NCI-H510A treated with DMSO at 0.1 percent for 48 hours (cell line): ENCODE results near the gene BICC1.

Experiments used
- DNase-seq: peaks from one replicate; lab custom pipeline; 2025; lab: John Stamatoyannopoulos, UW

Gene BICC1

GRCh38 chr10:58516119-58516518 lies 3.4 kb downstream of the BICC1 start:
- DNase-seq, result no peak

DNA sequence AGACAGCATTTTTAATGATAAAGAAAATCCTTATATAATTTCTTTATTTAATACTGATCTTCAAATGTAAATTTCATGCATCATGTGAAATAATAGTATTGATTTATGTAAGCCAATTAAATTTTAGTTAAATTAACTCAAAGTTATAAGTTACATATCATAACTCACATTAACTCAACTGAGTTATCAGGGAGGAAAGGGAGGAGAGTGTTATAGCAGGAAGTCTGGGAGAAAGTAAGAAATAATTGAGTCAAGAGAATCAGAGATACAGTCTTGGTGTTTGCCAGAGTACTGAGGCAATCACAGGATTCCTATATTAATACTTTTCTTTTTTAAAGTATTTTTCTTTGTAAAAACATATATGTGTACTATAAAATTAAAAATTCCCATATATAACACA lies 4.0 kb downstream of the BICC1 start:
- no peak for DNase-seq

- DNase-seq, result no peak
Measured at GRCh38 chr10:58517081-58517480, 4.4 kb downstream of the BICC1 start.

DNA sequence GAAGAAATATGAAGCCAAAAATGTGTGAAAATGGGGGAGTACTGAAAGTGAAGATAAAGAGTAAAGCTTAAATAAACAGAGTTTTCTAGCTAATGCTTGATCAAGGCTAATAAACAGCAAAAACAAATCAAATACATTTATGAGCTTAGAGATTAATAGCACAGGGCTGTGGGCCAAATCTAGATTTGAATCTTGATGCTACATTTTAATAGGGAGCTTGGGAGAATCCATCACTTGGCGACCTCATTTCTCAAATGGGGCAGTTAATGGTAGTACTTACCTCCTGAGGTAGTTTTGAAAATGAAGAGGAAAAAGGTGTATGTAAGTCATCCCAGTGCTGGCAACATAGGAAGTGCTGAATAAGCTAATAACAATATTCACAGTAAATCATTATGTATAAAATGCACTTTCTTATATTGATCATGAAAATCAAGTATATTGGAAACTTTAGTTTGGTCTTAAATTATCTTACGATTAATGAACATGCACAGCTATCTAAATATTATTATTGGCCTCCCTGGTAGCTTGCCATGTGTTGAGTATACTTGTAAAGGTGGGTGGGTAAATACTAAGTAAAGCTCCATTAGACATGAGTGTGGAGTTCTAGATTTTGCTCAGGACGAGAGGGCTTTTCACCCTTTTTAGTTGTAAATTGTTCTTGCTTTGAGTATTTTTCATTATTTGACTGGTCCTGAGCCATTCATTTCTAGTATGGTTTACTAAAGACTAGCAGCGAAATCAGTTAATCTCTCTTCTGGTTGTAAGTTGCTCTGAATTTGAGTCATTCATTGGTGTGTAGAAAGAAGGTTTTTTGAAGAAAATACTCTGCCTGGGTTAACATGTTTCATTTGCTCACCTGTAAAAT lies 5.1 kb downstream of the BICC1 start:
- DNase-seq, result no peak

- DNase-seq, result no peak
Measured at GRCh38 chr10:58518775-58519174, 6.1 kb downstream of the BICC1 start.

DNA sequence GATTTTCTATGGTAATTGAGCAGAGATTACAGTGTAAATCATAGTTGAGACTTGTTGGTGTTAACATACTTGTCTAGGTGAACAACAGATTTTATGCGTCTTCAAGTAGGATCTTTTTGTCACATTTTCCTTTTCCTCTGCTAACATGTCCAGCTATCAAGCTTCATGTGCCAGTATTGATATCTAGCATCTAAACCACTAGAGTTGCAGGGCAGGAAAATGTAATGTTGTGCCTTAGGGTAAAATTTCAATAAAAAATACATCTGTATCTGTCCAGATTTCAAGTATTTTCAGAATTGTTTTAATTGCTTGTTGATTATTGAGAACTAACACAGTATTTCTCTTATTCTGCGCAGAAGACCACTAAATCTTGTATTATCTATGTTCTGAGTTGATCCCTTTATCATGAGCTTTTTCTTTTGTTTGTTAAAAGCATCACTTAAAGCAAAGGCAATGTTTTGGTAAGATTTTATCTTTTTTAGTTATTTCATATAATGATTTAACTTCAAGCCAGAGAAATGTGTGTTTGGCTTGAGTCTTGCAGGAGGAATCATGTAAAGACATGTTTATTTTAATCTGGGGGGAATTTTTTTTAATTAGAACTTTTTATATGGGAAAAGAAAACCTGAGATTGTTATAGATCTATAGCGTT lies 16.5 kb downstream of the BICC1 start:
- DNase-seq, result no peak

DNA sequence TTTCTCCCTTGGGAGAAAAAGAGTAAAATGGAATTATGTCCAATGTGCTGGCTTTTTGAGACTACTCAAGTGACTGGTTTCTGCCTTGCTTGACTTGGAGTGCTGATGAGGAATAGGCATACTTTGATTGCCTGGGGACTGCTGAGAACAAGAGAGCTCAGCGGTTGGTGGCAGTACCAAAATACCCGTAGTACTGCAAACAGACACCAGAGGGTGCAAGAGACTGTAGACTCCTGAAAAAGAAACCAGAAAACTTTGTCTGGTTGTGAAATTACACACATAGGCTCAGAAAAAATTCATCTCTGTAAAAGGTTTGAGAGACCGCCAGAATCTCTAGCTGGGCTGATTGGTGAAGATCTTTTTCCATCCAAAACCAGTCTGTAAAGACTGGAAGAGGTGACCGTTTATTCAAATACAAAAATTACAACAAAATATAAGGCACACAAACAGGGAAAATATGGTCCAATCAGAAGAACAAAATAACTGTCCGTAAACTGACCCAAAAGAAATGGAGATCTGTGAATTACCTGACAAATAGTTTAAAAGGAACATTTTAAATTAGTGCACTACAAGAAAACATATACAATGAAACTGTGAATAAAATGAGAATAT lies 18.5 kb downstream of the BICC1 start:
- DNase-seq, result peak; percentile 46

DNA sequence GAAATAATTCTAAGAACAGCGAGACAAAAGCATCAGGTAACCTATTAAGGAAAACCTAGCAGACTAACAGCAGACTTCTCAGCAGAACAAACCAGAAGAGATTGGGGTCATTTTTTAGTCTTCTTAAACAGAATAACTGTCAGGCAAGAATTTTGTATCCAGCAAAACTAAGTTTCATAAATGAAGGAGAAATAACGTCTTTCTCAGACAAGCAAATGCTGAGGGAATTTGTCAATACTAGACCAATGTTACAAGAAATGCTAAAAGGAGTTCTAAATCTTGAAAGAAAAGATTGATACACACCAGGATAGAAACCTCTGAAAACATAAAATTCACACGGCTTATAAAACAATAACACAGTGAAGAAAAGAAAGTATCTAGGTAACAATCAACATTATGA lies 22.6 kb downstream of the BICC1 start:
- DNase-seq, result no peak

GRCh38 chr10:58543141-58543540 lies 30.5 kb downstream of the BICC1 start:
- DNase-seq, result no peak

- no peak for DNase-seq
Measured at GRCh38 chr10:58544135-58544534, 31.5 kb downstream of the BICC1 start.

DNA sequence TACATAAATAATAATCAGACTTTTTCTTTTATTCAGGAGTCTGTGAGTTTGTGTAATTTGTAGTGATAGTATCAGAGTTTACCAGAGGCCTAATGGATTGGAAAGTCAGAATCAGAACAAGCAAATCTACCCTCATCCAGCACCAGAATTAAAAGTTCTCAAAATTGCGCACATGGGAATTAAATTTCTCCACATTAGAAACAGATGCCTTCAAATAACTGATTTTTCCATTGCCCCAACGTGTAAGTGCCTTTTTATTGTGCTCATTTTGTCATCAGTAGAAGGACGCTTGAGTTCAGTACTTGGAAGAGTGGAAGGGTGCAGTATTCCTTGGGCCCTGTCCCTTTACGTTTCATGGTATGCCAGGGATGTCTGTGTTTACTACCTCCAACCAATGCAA lies 32.8 kb downstream of the BICC1 start:
- DNase-seq, result no peak

- no peak for DNase-seq
Measured at GRCh38 chr10:58546137-58546536, 33.5 kb downstream of the BICC1 start.

- DNase-seq, result no peak
Measured at GRCh38 chr10:58546722-58547445, 34.2 kb downstream of the BICC1 start.

GRCh38 chr10:58547963-58548362 lies 35.3 kb downstream of the BICC1 start:
- DNase-seq, result no peak

- DNase-seq, result no peak
Measured at GRCh38 chr10:58554316-58554715, 41.6 kb downstream of the BICC1 start.

DNA sequence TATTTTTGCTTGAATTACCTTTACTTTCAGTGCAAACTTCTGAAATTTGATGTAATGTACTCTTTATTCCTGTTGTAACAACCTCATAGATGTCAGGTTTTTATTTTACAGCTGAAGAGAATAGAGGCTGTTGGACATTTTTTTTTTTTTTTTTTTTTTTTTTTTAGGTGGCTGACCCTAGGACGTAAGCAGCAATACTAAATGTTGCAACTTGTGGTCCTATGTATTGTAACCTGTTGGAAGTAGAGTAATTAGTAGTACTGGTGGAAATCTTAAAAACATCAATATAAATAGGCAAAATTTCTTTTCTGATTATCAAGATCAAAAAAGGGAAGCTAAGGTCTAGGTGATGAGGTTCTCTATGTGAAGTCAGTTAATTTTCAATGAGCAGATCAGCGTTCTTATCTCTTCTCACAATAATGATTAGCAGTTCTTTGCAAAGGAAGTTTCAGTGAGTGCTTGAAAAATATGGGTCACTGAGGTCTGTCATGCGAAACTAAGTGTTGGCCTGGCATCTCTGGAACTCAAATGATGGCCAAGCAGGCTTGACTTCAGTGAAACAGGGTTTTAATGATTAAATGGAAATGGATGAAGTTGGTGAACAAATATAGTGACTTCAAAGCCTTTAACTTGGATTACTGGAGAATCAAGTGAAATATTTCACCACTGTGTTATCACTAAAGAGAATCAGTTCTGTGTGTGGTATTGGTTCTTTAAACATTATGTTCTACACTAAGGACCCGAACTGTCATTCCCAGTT lies 42.7 kb downstream of the BICC1 start:
- no peak for DNase-seq

DNA sequence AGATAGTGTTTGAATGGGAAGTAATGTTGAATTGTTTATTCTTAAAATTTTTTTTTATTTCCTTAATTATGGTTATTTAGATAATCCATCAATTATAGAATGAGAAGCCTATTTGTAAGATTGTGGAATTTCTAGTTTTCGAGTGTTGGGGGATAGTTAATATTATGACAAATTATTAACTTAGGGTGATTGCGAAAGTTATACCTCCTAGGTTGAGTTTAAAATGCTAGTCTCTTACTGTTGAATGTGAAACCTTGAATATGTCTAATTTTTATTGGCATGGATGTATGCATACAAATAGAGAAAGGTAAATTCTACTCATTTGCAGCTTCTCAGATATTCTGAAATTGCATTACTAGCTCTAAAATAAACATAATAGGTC lies 43.2 kb downstream of the BICC1 start:
- DNase-seq, result no peak

- no peak for DNase-seq
Measured at GRCh38 chr10:58556516-58557165, 44.0 kb downstream of the BICC1 start.

GRCh38 chr10:58557714-58558113 lies 45.0 kb downstream of the BICC1 start:
- no peak for DNase-seq

DNA sequence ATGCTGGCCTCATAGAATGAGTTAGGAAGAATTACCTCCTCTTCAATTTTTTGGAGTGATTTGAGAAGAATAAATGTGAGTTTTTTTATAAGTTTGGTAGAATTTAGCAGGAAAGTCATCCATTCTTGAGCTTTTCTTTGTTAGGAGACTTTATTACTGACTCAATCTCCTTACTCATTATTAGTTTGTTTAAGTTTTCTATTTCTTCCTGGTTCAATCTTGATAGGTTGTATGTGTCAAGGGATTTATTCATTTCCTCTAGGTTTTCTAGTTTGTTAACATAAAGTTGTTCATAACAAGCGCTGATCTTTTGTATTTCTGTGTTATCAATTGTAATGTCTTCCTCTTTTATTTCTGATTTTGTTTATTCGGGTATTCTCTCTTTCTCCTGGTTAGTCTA lies 47.4 kb downstream of the BICC1 start:
- no peak for DNase-seq

GRCh38 chr10:58565271-58565670 lies 52.6 kb downstream of the BICC1 start:
- DNase-seq, result no peak
